H1 (cell line): ENCODE measurements around the gene DNAJC27. TPM values are rescaled to one million over a fixed set of nuclear protein-coding genes. Genes with fewer than 3 reads are reported as not detected.

Experiments
- CBX8 ChIP-seq: fragments of 300-800, 300-1000 bp; sonication (generic); IDR thresholded peaks from 2 replicates; pipeline ENCODE4 v1.7.1; 2016; ENCODE audit warnings: low read depth, low read length, borderline replicate concordance
- CREB1 ChIP-seq: IDR thresholded peaks from 2 replicates; pipeline ENCODE4 v1.6.1; 2012; ENCODE audit warnings: inconsistent platforms
- HDAC2 ChIP-seq, 2 experiments: fragments of 300-600 bp in 1 of 2; sonication (generic) in 1 of 2; IDR thresholded peaks; 2 replicates each; pipeline ENCODE4 v1.6.1; 2011 to 2012; ENCODE audit warnings: low read depth in 2 of 2, low read length in 2 of 2, mild to moderate bottlenecking in 2 of 2, moderate library complexity in 2 of 2, borderline replicate concordance in 1 of 2, inconsistent platforms in 1 of 2
- JUND ChIP-seq: IDR thresholded peaks from 2 replicates; pipeline ENCODE4 v1.6.1; 2011; ENCODE audit warnings: mild to moderate bottlenecking, improper control_type of control experiment, low read length
- PHF8 ChIP-seq: fragments of 200-600 bp; sonication (generic); conservative IDR thresholded peaks from 2 replicates; pipeline ENCODE4 v1.7.1; 2012; ENCODE audit warnings: low read depth, mild to moderate bottlenecking, inconsistent platforms, low read length, moderate library complexity
- POLR2AphosphoS5 ChIP-seq: IDR thresholded peaks from 2 replicates; pipeline ENCODE4 v1.6.1; 2011; ENCODE audit warnings: low read depth, low read length
- SIN3A ChIP-seq, 2 experiments: IDR thresholded peaks in 1 of 2; conservative IDR thresholded peaks in 1 of 2; 2 replicates each; pipeline ENCODE4 v1.6.1; 2011 to 2012; ENCODE audit warnings: low read length in 2 of 2, improper control_type of control experiment in 1 of 2, low read depth in 1 of 2, mild to moderate bottlenecking in 1 of 2
- SP1 ChIP-seq: IDR thresholded peaks from 2 replicates; pipeline ENCODE4 v1.6.1; 2011; ENCODE audit warnings: low read depth, low read length
- TBP ChIP-seq: IDR thresholded peaks from 2 replicates; pipeline ENCODE4 v1.6.1; 2011; ENCODE audit warnings: low read depth, low read length, improper control_type of control experiment
- polyA plus RNA-seq, 7 experiments: library from polyadenylated mRNA; depleted of rRNA in 3 of 7; stranded (reverse) in 5 of 7; unstranded in 2 of 7; fragments of >200 nt in 5 of 7; fragments of 200-250 nt in 2 of 7; gene quantifications; 1 replicate in 5 of 7; 2 replicates in 1 of 7; 4 replicates in 1 of 7; pipeline versions ENCODE4 v1.2.1 to v1.2.3, GENCODE V29; 2011 to 2013; ENCODE audit warnings: missing spikeins in 2 of 7, mixed read lengths in 2 of 7
- total RNA-seq: library from RNA; stranded (reverse); fragmentation: NEBNext Ultra II Directional; extraction: Animal tissue kit (Norgen Biotek cat#: 25700); gene quantifications from 2 replicates; pipeline ENCODE4 v1.2.1, GENCODE V29; 2021
- TF ChIP-seq, protein P1 (sequence below): fragments of 300-600 bp; sonication (generic); IDR thresholded peaks from 2 replicates; pipeline ENCODE4 v1.7.1; 2012; ENCODE audit warnings: low read length, moderate library complexity, mild to moderate bottlenecking, inconsistent platforms; ENCODE audit not compliant: insufficient replicate concordance

The DNAJC27 gene
- total and polyA plus RNA-seq, 2 of the 8 experiments (the other 6 are each of a cell fraction or from before 2014, with no cell fraction given): 1.4 to 4.5 TPM

DNA sequence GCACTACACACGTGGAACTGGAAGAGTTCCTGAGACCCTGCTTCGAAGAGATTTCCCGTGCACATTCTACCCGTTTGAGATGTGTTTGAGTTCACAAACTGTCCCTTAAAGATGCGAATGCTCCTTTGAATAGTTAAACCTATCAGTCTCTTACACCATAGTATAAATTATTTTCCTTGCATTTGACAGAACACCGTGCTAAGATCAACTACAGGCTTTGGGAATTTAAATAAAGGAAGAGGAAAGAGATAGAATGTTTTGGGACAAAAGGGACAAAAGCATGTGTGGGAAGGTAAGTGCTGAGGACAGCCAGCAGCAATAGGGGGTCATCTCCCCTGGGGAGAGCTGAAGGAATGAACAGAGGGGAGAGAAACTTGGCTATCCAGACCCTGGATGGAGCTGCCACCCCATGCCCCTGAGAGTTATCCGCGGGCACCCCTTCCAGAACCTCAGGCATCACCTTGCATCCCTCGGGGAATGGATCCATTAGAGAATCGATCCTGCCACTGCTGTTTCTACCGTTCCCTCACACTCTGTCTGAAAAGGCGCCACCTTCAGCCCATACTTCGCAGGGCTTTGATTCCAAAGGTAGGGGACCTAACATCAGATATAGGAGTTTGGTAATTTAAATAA lies 50.8 kb downstream of the DNAJC27 start (continued):
- TF ChIP-seq, protein P1, sequence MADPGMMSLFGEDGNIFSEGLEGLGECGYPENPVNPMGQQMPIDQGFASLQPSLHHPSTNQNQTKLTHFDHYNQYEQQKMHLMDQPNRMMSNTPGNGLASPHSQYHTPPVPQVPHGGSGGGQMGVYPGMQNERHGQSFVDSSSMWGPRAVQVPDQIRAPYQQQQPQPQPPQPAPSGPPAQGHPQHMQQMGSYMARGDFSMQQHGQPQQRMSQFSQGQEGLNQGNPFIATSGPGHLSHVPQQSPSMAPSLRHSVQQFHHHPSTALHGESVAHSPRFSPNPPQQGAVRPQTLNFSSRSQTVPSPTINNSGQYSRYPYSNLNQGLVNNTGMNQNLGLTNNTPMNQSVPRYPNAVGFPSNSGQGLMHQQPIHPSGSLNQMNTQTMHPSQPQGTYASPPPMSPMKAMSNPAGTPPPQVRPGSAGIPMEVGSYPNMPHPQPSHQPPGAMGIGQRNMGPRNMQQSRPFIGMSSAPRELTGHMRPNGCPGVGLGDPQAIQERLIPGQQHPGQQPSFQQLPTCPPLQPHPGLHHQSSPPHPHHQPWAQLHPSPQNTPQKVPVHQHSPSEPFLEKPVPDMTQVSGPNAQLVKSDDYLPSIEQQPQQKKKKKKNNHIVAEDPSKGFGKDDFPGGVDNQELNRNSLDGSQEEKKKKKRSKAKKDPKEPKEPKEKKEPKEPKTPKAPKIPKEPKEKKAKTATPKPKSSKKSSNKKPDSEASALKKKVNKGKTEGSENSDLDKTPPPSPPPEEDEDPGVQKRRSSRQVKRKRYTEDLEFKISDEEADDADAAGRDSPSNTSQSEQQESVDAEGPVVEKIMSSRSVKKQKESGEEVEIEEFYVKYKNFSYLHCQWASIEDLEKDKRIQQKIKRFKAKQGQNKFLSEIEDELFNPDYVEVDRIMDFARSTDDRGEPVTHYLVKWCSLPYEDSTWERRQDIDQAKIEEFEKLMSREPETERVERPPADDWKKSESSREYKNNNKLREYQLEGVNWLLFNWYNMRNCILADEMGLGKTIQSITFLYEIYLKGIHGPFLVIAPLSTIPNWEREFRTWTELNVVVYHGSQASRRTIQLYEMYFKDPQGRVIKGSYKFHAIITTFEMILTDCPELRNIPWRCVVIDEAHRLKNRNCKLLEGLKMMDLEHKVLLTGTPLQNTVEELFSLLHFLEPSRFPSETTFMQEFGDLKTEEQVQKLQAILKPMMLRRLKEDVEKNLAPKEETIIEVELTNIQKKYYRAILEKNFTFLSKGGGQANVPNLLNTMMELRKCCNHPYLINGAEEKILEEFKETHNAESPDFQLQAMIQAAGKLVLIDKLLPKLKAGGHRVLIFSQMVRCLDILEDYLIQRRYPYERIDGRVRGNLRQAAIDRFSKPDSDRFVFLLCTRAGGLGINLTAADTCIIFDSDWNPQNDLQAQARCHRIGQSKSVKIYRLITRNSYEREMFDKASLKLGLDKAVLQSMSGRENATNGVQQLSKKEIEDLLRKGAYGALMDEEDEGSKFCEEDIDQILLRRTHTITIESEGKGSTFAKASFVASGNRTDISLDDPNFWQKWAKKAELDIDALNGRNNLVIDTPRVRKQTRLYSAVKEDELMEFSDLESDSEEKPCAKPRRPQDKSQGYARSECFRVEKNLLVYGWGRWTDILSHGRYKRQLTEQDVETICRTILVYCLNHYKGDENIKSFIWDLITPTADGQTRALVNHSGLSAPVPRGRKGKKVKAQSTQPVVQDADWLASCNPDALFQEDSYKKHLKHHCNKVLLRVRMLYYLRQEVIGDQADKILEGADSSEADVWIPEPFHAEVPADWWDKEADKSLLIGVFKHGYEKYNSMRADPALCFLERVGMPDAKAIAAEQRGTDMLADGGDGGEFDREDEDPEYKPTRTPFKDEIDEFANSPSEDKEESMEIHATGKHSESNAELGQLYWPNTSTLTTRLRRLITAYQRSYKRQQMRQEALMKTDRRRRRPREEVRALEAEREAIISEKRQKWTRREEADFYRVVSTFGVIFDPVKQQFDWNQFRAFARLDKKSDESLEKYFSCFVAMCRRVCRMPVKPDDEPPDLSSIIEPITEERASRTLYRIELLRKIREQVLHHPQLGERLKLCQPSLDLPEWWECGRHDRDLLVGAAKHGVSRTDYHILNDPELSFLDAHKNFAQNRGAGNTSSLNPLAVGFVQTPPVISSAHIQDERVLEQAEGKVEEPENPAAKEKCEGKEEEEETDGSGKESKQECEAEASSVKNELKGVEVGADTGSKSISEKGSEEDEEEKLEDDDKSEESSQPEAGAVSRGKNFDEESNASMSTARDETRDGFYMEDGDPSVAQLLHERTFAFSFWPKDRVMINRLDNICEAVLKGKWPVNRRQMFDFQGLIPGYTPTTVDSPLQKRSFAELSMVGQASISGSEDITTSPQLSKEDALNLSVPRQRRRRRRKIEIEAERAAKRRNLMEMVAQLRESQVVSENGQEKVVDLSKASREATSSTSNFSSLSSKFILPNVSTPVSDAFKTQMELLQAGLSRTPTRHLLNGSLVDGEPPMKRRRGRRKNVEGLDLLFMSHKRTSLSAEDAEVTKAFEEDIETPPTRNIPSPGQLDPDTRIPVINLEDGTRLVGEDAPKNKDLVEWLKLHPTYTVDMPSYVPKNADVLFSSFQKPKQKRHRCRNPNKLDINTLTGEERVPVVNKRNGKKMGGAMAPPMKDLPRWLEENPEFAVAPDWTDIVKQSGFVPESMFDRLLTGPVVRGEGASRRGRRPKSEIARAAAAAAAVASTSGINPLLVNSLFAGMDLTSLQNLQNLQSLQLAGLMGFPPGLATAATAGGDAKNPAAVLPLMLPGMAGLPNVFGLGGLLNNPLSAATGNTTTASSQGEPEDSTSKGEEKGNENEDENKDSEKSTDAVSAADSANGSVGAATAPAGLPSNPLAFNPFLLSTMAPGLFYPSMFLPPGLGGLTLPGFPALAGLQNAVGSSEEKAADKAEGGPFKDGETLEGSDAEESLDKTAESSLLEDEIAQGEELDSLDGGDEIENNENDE: no peak
- peak; percentile 19; the same call in 1 of the 2 replicates for TF ChIP-seq PHF8
- TF ChIP-seq HDAC2 (IDR thresholded peaks at IDR 0.05; ENCODE audit: borderline replicate concordance in 1 of 2, low read depth in 2 of 2, low read length in 2 of 2): peak in 1 of 2 experiments; percentile 76; a peak in 1 of 4 replicates
- TF ChIP-seq CREB1: no peak
- no peak; a peak in 1 of 4 replicates for TF ChIP-seq SIN3A (conservative IDR thresholded peaks at IDR 0.05 in 1 of 2, IDR thresholded peaks at IDR 0.05 in 1 of 2; ENCODE audit: low read depth in 1 of 2, low read length in 2 of 2)
- no peak for TF ChIP-seq POLR2AphosphoS5
- TF ChIP-seq TBP: no peak
- TF ChIP-seq CBX8: no peak
- TF ChIP-seq SP1: no peak
- TF ChIP-seq JUND: no peak
